H7 (cell line): ENCODE results near the gene PDE1A. TPM values are rescaled to one million over a fixed set of nuclear protein-coding genes. Genes with fewer than 3 reads are reported as not detected.
A peak's percentile ranks its signal among the peaks of the same experiment; 100 is the strongest.
"Not testable (repeated sequence)": the region's sequence is repeated elsewhere in the genome, so short reads cannot be mapped to it uniquely, and the experiment has no call there.

Experiments
- DNase-seq: peaks from one replicate; pipeline ENCODE4 v3.0.0; 2012
- H3K27me3 ChIP-seq: 2 replicates; pipeline ENCODE4 v1.6.0; 2011; ENCODE audit warnings: mild to moderate bottlenecking, low read length; ENCODE audit not compliant: control insufficient read depth, insufficient read depth
- H3K36me3 ChIP-seq: replicated peaks from 2 replicates; pipeline ENCODE4 v1.5.1; 2011; ENCODE audit warnings: low read length; ENCODE audit not compliant: control insufficient read depth, insufficient read depth
- H3K4me3 ChIP-seq: 2 replicates; pipeline ENCODE4 v1.5.1; 2011; ENCODE audit warnings: low read depth, mild to moderate bottlenecking, control low read depth, low read length, moderate library complexity; ENCODE audit not compliant: insufficient read depth
- total RNA-seq: library from RNA; depleted of rRNA; stranded (reverse); fragments of >200 nt; shearing (Covaris generic); gene quantifications from 2 replicates; pipeline ENCODE4 v1.2.3, GENCODE V29; 2014

Gene PDE1A
- total RNA-seq, 1 experiment from 2014 or later, result 0.10 TPM

DNA sequence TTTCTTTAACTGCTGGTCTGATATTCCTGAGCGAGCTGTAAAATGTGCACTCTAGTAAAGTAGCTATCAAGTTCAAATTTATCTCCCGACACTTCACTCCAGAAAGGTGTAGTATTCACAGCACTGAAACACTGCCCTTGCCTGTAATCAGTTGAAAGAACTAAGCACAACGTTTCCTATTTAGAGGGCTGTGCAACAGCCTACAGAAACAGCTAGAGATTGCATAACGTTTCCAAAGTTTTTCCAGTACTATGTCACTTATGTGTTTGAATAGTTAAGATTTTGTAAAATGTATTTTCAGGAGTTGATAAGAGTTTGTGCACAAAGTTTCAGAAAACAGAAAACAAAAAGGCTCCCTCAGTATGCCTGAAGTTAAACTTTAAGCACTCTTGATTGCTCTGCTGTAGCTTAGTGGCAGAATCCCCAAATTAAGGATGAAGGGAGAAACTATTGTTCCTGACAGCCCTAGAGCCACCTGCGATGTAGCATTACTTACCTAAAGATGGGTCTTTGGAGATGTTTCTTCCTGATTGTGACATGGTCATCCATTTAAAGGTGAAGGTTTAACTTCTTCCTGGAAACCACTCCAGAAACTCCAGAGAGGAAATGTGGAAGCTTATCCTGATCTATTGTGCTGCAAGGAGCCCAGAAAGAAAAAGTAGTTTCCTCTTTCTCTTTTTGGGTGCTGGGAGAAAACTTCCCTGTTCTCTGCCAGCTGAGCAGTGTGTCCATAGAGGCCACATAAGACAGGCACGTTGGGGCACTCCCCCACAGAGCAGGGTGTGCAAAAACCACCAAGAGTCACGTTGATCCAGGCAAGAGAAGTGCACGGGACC is 536 bp downstream of the PDE1A start:
- no peaks in the 10 kb centered on the region for H3K36me3 ChIP-seq
- no peak for DNase-seq
- H3K4me3 ChIP-seq, result no peak overlapping the region
- no peaks in the 10 kb centered on the region for H3K27me3 ChIP-seq

DNA sequence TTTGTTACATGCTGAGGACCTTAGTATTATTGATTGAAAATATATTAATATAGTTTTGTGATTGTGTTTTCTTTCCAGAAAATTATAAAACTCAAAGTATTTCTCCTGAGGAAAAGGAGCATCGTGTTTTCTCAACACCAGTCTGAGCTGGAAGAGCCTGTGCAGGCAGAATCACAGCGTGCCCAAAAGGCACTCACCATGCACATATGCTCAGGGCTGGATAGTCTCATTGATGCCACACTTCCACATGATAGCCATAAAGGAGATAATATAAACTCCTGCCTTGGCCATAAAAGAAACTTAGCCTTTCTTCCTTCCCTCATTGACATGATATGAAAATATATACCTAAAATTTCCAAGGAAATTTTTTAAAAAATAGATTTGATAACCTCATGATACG is 4.0 kb downstream of the PDE1A start:
- no peak for DNase-seq
- Histone ChIP-seq H3K4me3 (no peak overlapping the region), H3K36me3 (no peaks in the 10 kb centered on the region)

DNA sequence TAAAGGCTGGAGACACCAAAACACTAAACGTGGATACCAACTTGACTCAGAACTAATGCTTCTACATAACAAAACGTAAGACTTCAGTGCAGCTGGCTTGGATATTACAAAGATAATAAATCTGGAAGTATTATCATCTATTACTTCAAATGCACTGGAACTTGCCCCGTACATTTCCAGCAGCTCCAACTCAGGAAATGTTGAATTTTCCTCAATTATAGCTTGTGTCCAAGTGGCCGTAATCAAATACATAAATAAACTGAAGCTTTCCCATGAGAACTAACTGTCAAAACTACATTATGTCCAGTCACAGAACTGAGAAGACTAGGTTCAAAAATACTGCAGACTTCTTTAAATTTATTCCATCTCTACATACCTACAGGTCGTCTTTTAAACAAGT is 6.2 kb downstream of the PDE1A start:
- no peaks in the 10 kb centered on the region for H3K36me3 ChIP-seq
- no peak overlapping the region for H3K4me3 ChIP-seq
- H3K27me3 ChIP-seq, result no peaks in the 10 kb centered on the region
- DNase-seq, result no peak

More for the DNA sequence above, 4.0 kb downstream of the PDE1A start:
- no peaks in the 10 kb centered on the region for H3K27me3 ChIP-seq

DNA sequence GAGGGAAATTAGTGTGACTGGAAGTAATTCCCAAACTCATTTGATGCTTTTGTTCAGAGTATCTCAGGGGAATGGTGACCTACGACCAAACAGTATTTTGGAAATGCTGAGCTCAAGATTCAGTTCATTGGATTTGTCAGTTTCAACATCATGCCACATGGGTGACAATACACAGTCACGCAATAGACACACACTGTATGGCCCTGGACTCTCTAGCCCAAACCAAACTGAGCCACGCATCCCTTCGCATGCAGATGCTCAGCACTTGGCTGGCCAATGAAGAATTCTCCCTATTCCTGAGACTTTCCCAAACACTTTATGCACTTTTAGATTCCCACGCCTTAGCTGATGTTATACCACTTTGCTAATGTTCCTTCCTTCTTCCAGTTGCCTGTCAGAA is 10.0 kb downstream of the PDE1A start:
- no peak overlapping the region for H3K4me3 ChIP-seq
- DNase-seq, result no peak
- no peaks in the 10 kb centered on the region for H3K27me3 ChIP-seq
- no peaks in the 10 kb centered on the region for H3K36me3 ChIP-seq

DNA sequence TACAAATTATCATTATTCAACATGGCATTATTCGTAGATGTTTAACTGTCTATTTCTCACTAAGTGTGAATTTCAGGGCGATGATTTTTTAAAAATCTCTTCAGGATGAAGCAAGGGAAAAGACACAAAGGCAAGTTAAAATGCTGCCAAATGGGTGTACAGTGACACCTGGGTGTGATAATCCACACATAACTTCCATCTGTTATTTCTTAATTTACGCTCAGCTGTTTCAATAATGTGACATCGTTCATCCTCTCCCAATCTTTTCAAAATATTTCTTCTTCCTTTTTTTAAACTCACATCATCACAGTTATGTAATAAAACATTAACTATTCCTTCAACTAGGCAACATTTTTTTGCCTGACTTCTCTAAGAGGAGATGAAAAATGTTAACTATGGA is 10.6 kb downstream of the PDE1A start:
- Histone ChIP-seq H3K4me3 (no peak overlapping the region), H3K36me3 (no peaks in the 10 kb centered on the region), H3K27me3 (no peaks in the 10 kb centered on the region)
- DNase-seq, result no peak

DNA sequence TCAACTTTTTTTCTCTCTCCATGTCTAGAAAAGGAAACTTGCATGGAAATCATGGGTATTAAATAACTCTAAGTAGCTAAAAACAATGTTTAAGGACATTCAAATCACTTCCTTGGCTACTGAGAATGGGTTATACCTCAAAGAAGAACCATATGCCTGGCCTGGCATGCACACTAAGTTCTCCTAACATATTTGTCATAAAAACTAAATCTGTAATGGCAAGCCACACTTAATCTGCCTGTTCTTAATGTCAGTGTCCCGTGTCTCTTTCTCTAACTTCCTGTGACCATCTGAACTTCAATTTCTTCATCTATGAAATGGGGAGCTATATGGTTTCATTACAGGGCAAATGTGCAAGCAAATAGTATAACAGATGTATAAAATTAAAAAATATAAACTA is 11.1 kb downstream of the PDE1A start:
- no peaks in the 10 kb centered on the region for H3K27me3 ChIP-seq
- DNase-seq, result no peak
- H3K4me3 ChIP-seq, result no peak overlapping the region
- H3K36me3 ChIP-seq, result no peaks in the 10 kb centered on the region

DNA sequence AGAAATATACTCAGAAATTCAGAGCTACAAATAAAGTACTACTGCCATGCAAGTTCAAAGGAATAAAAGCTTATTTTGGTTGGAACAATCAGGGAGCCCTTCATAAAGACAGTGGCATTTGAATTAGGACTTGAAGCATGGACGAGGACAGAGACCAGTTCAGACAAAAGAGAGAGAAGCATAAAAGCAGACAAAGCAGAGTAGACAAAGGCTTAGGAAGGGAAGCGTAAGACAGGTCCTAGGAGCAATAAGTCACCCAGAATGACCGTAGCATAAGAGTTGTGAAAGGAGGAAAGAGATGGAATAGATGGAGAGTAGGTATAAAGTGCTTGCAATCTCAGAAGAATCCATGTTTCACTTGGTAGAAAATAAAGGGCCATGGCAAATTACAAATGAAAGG is 14.0 kb downstream of the PDE1A start:
- H3K27me3 ChIP-seq, result no peaks in the 10 kb centered on the region
- no peak for DNase-seq
- H3K36me3 ChIP-seq, result no peaks in the 10 kb centered on the region
- H3K4me3 ChIP-seq, result no peak overlapping the region

DNA sequence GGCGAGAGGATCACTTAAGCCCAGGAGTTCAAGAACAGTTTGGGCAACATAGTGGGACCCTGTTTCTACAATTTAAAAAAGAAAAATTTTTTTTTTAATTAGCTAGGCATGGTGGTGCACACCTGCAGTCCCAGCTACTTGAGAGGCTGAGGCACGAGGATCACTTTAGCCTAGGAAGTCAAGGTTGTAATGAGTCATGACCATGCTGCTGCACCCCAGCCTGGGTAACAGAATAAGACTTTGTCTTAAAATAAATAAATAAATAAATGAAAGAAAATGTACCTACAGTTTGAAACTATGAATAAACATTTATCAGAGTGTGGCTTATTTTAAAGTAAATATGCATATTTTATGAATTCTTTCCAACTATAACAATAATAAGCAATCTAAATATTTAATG is 16.7 kb downstream of the PDE1A start:
- Histone ChIP-seq H3K27me3 (no peaks in the 10 kb centered on the region), H3K36me3 (no peaks in the 10 kb centered on the region), H3K4me3 (no peak overlapping the region)
- no peak for DNase-seq

DNA sequence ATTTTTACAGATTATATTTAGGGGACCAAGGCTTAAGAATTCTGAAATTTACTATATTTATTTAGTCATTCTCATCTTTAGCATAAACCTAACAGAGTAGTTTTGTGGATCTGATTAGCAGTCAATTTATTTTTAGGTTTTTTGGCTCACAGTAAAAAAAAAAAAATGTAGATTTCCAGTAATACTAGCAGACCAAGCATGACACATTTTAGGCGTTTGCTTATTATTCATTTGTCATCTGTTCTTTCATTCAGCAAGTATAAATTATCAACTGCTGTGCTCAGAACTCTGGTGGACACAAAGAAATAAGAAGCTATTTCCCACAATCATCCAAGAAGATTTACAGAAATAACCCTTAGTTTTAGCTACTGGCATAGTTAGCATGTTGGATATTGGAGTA is 20.6 kb downstream of the PDE1A start:
- H3K36me3 ChIP-seq, result no peaks in the 10 kb centered on the region
- no peak for DNase-seq
- H3K4me3 ChIP-seq, result no peak overlapping the region
- no peaks in the 10 kb centered on the region for H3K27me3 ChIP-seq

DNA sequence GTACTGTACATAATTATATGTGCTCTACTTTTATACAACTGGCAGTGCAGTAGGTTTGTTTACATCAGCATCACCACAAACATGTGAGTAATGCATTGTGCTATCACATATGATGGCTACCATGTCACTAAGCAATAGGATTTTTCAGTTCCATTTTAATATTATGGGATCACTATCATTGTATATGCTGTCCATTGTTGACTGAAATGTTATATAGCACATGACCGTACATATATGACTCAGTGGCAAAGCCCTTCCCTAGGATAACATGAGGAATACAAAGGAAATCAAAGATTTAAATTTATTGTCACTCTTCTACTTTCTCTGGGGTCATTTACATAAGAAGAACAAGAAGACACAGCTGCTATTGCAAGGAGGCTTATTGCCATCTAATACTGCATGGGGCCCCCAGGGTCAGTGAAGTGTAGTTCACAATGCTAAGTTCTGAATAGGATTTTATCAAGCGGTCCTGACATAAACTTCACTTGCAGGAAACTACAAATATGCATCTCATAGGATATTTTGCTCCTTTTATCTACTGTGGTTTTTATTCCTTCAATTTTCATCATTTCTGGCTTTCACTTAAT is 21.8 kb downstream of the PDE1A start:
- H3K36me3 ChIP-seq, result no peaks in the 10 kb centered on the region

DNA sequence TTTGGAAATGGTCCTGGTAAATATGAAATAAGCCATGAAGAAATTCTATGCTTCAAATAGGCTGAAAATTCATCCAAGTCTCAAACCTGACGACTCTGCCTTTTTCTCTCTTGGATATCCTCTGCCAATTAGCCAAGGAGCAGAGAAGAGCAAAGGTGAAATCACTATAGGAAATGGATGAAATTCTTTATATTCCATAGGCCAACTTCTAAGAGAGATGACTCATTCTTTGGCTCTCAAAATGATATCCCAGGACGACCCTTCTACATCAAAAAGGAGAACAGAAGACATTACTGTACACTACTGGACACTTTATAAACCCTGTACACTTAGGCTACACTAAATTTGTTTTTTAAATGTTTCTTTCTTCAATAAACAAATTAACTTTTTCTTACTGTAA is 22.7 kb downstream of the PDE1A start:
- no peaks in the 10 kb centered on the region for H3K27me3 ChIP-seq
- no peaks in the 10 kb centered on the region for H3K36me3 ChIP-seq
- H3K4me3 ChIP-seq, result no peak overlapping the region
- DNase-seq, result no peak

More for the DNA sequence above, 21.8 kb downstream of the PDE1A start:
- DNase-seq, result peak; percentile 6
- no peak overlapping the region for H3K4me3 ChIP-seq
- no peaks in the 10 kb centered on the region for H3K27me3 ChIP-seq

DNA sequence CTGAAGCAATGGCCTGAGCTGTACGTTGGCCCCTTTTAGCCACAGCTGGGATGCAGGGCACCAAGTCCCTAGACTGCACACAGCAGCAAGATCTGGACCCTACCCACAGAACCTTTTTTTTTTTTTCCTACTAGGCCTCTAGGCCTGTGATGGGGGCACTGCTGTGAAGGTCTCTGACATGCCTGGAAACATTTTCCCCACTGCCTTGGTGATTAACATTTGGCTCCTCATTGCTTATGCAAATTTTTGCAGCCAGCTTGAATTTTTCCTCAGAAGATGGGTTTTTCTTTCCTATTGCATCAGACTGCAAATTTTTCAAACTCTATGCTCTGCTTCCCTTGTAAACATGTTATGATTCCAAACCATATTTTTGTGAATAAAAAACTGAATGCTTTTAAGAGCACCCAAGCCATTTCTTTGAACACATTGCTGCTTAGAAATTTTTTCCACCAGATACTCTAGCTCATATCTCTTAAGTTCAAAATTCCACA is 33.5 kb downstream of the PDE1A start:
- no peaks in the 10 kb centered on the region for H3K27me3 ChIP-seq
- H3K36me3 ChIP-seq, result no peaks in the 10 kb centered on the region
- no peak overlapping the region for H3K4me3 ChIP-seq
- no peak for DNase-seq

DNA sequence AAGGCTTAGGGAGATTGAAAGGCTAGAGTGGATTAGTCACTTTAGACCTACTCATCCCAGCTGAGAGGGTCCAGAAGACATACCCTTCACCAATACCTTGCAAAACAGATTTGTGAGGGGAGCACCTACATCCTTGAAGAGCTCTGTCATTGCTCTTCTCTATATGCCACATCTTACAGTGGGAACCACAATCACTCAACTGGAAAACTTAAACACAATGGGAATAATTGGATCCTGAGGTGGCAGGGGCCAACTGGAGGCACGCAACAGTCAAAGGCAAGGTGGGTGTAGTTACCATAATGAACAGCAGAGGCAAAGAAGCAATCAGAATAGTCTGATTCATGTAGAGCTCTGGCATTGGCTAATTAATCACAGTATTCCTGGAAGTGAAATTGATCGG is 35.4 kb downstream of the PDE1A start:
- no peak for DNase-seq
- H3K27me3 ChIP-seq, result no peaks in the 10 kb centered on the region

DNA sequence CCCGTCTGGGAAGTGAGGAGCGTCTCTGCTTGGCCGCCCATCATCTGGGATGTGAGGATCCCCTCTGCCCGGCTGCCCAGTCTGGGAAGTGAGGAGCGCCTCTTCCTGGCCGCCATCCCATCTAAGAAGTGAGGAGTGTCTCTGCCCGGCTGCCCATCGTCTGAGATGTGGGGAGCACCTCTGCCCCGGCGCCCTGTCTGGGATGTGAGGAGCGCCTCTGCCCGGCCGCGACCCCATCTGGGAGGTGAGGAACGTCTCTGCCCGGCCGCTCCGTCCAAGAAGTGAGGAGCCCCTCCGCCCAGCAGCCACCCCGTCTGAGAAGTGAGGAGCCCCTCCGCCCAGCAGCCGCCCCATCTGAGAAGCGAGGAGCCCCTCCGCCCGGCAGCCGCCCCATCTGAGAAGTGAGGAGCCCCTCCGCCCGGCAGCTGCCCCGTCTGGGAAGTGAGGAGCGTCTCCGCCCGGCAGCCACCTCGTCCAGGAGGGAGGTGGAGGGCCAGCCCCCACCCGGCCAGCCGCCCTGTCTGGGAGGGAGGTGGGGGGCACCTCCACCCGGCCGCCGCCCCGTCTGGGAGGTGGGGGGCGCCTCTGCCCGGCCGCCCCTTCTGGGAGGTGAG is 40.5 kb downstream of the PDE1A start:
- DNase-seq, H3K27me3 ChIP-seq: not testable (repeated sequence)

More for the DNA sequence above, 35.4 kb downstream of the PDE1A start:
- Histone ChIP-seq H3K4me3 (no peak overlapping the region), H3K36me3 (no peaks in the 10 kb centered on the region)

DNA sequence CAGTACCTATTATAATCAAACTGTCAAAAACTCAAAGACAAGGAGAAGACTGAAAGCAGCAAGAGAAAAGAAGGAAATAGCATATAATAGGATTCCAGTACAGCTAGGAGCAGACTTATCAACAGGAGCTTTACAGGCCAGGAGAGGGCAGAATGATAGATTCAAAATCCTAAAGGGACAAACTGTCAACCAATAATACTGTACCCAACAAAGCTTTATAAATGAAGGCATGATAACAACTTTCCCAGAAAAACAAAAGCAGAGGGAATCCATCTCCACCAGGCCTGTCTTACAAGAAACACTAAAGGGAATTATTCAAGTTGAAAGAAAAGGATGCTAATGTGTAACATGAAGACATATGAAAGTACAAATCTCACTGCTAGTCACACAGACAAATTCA is 42.0 kb downstream of the PDE1A start:
- Histone ChIP-seq H3K27me3 (no peaks in the 10 kb centered on the region), H3K36me3 (no peaks in the 10 kb centered on the region), H3K4me3 (no peak overlapping the region)
- no peak for DNase-seq

More for the DNA sequence above, 40.5 kb downstream of the PDE1A start:
- H3K4me3 ChIP-seq, H3K36me3 ChIP-seq: not testable (repeated sequence)
